ENCODE data around the gene FABP1. TPM values are rescaled to one million over a fixed set of nuclear protein-coding genes. Genes with fewer than 3 reads are reported as not detected.

The FABP1 gene
- total and polyA plus RNA-seq, 9 of the 15 experiments (the other 6 are each of a cell fraction or from before 2014, with no cell fraction given) = 0.64 TPM; not detected in 8

DNA sequence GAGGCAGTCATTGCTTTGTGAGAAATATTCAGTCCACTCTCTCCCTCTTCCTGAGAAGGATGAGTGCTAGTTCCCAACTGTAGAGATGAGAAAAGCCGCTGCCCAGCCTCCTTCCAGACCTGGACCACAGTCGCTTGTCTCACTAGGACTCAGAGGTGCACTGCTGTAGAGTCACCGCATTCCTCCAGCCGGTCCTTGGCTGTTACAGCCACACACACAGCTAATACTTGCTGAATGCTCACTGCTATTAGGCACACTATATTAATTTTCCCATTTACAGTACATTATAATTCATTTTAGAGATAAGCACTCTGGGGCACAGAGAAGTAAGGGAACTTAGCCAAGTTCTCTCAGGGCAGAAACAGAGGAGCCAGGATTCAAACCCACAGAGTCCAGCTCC lies 10.0 kb upstream of the FABP1 start:
- Histone ChIP-seq H3K4me2 (ENCODE audit: insufficient read depth, low read length) (no peak overlapping the region), H2AFZ (ENCODE audit: low read depth, low read length) (no peak overlapping the region), H3K27me3 (ENCODE audit: control insufficient read depth in 2 of 2, insufficient read depth in 2 of 2, low read length in 2 of 2) (peaks cover 9 to 21% of the 10 kb centered on the region in 2 experiments; a peak in 4 of 5 replicates), H3K9me1 (ENCODE audit: control insufficient read depth, insufficient read depth, low read length) (no peaks in the 10 kb centered on the region), H3K79me2 (ENCODE audit: control insufficient read depth, insufficient read depth, low read length) (no peaks in the 10 kb centered on the region), H3K9me3 (replicated peaks; ENCODE audit: control insufficient read depth, insufficient read depth, low read depth, low read length) (no peaks in the 10 kb centered on the region), H3K4me1 (replicated peaks in 1 of 2; ENCODE audit: control insufficient read depth in 2 of 2, insufficient read depth in 2 of 2, low read length in 2 of 2) (no peaks in the 10 kb centered on the region), H3K27ac (ENCODE audit: extremely low read depth, low read depth, low read length) (no peak overlapping the region), H4K20me1 (replicated peaks; ENCODE audit: control insufficient read depth, insufficient read depth, low read length) (no peaks in the 10 kb centered on the region), H3K9ac (ENCODE audit: insufficient read depth in 1 of 2, low read depth in 2 of 2, low read length in 2 of 2) (no peak overlapping the region), H3K36me3 (ENCODE audit: control insufficient read depth, insufficient read depth, low read length) (no peaks in the 10 kb centered on the region), H3K4me3 (no peak overlapping the region)
- WGBS (ENCODE audit: insufficient coverage, low coverage, missing lambda C conversion rate) = 2% methylated on average over 4 of the region's 4 CpGs
- CTCF ChIA-PET (ENCODE audit: low intra/inter-chr PET ratio) = no interaction called here
- FAIRE-seq (no peak), ATAC-seq (no peak), DNase-seq (ENCODE audit: extremely low read depth in 1 of 4, low spot score in 3 of 4) (no peak)
- in situ Hi-C loops (cut with MboI) (no loop called here), intact Hi-C loops (cut with micrococcal nuclease) (no loop called here)
- BruUV-seq (replicated peaks) = no TSS peak
- TF ChIP-seq ESRRB (CRISPR knock-in tag; IDR thresholded peaks at IDR 0.05; ENCODE audit: borderline replicate concordance) = no peak
- POLR2A ChIA-PET = interaction anchor here (0.5 kb wide), 1 partner anchor 122 kb away, joined by 5 read pairs; no protein-coding TSS in a partner anchor

DNA sequence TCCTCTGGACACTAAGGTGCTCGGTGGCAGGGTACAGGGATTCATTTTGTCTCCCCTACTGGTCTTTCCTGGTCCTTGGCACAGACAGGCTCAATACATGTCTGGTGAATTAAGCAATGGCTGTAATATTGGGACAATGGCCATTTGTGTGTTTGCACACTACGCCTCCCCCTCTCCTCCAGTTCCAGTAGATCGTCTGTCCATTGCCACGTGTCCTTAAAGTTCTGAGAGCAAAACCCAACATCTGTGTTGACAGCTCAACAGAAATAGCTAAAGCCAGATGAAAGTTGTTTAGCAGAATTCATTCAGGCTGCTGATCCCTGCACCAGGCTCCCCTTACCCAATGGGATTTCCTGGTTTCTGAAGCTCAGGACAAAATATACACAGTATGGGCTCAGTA lies 9.0 kb upstream of the FABP1 start:
- POLR2A ChIA-PET = no interaction called here
- CTCF ChIA-PET (ENCODE audit: low intra/inter-chr PET ratio) = no interaction called here
- no peak for FAIRE-seq
- no peak for DNase-seq (ENCODE audit: extremely low read depth in 1 of 4, low spot score in 3 of 4)
- Histone ChIP-seq H3K27me3 (ENCODE audit: control insufficient read depth in 2 of 2, insufficient read depth in 2 of 2, low read length in 2 of 2) (peaks cover 9 to 23% of the 10 kb centered on the region in 2 experiments; a peak in 4 of 5 replicates), H3K79me2 (ENCODE audit: control insufficient read depth, insufficient read depth, low read length) (no peaks in the 10 kb centered on the region), H3K9ac (ENCODE audit: insufficient read depth in 1 of 2, low read depth in 2 of 2, low read length in 2 of 2) (no peak overlapping the region), H2AFZ (ENCODE audit: low read depth, low read length) (no peak overlapping the region), H3K4me2 (ENCODE audit: insufficient read depth, low read length) (no peak overlapping the region), H3K36me3 (ENCODE audit: control insufficient read depth, insufficient read depth, low read length) (no peaks in the 10 kb centered on the region), H3K4me1 (replicated peaks in 1 of 2; ENCODE audit: control insufficient read depth in 2 of 2, insufficient read depth in 2 of 2, low read length in 2 of 2) (no peaks in the 10 kb centered on the region), H3K27ac (ENCODE audit: extremely low read depth, low read depth, low read length) (no peak overlapping the region), H3K4me3 (no peak overlapping the region), H4K20me1 (replicated peaks; ENCODE audit: control insufficient read depth, insufficient read depth, low read length) (no peaks in the 10 kb centered on the region), H3K9me3 (replicated peaks; ENCODE audit: control insufficient read depth, insufficient read depth, low read depth, low read length) (no peaks in the 10 kb centered on the region), H3K9me1 (ENCODE audit: control insufficient read depth, insufficient read depth, low read length) (no peaks in the 10 kb centered on the region)
- TF ChIP-seq MCM5 (IDR thresholded peaks at IDR 0.05; ENCODE audit: low read depth) (no peak), FOSL1 (tag; conservative IDR thresholded peaks at IDR 0.05) (no peak), ZNF274 (IDR thresholded peaks at IDR 0.05; ENCODE audit: borderline replicate concordance, low read depth, low read length) (no peak), FOXM1 (IDR thresholded peaks at IDR 0.05; ENCODE audit: low read depth) (no peak), FOXM1 (CRISPR knock-in tag; IDR thresholded peaks at IDR 0.05; ENCODE audit: low read depth) (no peak)
- TF ChIP-seq, protein P1, sequence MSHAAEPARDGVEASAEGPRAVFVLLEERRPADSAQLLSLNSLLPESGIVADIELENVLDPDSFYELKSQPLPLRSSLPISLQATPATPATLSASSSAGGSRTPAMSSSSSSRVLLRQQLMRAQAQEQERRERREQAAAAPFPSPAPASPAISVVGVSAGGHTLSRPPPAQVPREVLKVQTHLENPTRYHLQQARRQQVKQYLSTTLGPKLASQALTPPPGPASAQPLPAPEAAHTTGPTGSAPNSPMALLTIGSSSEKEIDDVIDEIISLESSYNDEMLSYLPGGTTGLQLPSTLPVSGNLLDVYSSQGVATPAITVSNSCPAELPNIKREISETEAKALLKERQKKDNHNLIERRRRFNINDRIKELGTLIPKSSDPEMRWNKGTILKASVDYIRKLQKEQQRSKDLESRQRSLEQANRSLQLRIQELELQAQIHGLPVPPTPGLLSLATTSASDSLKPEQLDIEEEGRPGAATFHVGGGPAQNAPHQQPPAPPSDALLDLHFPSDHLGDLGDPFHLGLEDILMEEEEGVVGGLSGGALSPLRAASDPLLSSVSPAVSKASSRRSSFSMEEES (CRISPR knock-in tag; IDR thresholded peaks at IDR 0.05) = no peak
- TF ChIP-seq, protein P2, sequence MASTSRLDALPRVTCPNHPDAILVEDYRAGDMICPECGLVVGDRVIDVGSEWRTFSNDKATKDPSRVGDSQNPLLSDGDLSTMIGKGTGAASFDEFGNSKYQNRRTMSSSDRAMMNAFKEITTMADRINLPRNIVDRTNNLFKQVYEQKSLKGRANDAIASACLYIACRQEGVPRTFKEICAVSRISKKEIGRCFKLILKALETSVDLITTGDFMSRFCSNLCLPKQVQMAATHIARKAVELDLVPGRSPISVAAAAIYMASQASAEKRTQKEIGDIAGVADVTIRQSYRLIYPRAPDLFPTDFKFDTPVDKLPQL (IDR thresholded peaks at IDR 0.05; ENCODE audit: extremely low read depth, insufficient read length) = no peak
- in situ Hi-C loops (cut with MboI) (no loop called here), intact Hi-C loops (cut with micrococcal nuclease) (no loop called here)
- no TSS peak for BruUV-seq (replicated peaks)
- ATAC-seq = no peak
- 0% methylated on average over 4 of the region's 4 CpGs for WGBS (ENCODE audit: insufficient coverage, low coverage, missing lambda C conversion rate)

Measured in K562 (cell line).